Neuronal stem cell (in vitro differentiated cells): ENCODE data around the gene ARHGAP24.

Experiments
- DNase-seq: peaks from one replicate; pipeline ENCODE4 v3.0.0-alpha.2; 2013; ENCODE audit warnings: low spot score
- H2AFZ ChIP-seq: one replicate; pipeline ENCODE4 v1.6.1; 2013; ENCODE audit warnings: mild to moderate bottlenecking, low read length, inconsistent platforms
- H2AK5ac ChIP-seq: 2 replicates; pipeline ENCODE4 v1.6.1; 2013; ENCODE audit warnings: low read depth, mild to moderate bottlenecking, inconsistent platforms, low read length, moderate library complexity, mixed read lengths
- H2BK120ac ChIP-seq: 2 replicates; pipeline ENCODE4 v1.6.1; 2013; ENCODE audit warnings: low read depth, mild to moderate bottlenecking, inconsistent platforms, low read length, moderate library complexity, mixed read lengths
- H2BK12ac ChIP-seq: one replicate; pipeline ENCODE4 v1.6.1; 2013; ENCODE audit warnings: low read length, inconsistent platforms
- H2BK15ac ChIP-seq: 2 replicates; pipeline ENCODE4 v1.6.1; 2013; ENCODE audit warnings: mild to moderate bottlenecking, low read length, inconsistent platforms, mixed read lengths
- H2BK5ac ChIP-seq: one replicate; pipeline ENCODE4 v1.6.1; 2013; ENCODE audit warnings: inconsistent platforms, mild to moderate bottlenecking, low read length, moderate library complexity
- H3K14ac ChIP-seq: one replicate; pipeline ENCODE4 v1.6.1; 2013; ENCODE audit warnings: low read length, inconsistent platforms
- H3K18ac ChIP-seq: 2 replicates; pipeline ENCODE4 v1.6.1; 2013; ENCODE audit warnings: low read length, inconsistent platforms
- H3K23ac ChIP-seq: 2 replicates; pipeline ENCODE4 v1.6.1; 2013; ENCODE audit warnings: low read depth, mild to moderate bottlenecking, mixed read lengths, low read length, inconsistent platforms; ENCODE audit not compliant: poor library complexity
- H3K27ac ChIP-seq: replicated peaks from 3 replicates; pipeline ENCODE4 v1.5.1; 2013; ENCODE audit warnings: low read length, inconsistent platforms
- H3K27me3 ChIP-seq, 3 experiments: 2 replicates each; pipeline ENCODE4 v1.6.1; 2013; ENCODE audit warnings: low read length in 3 of 3, mild to moderate bottlenecking in 2 of 3, inconsistent platforms in 1 of 3, low read depth in 1 of 3, mixed read lengths in 1 of 3, moderate library complexity in 1 of 3; ENCODE audit not compliant: control insufficient read depth in 3 of 3, insufficient read depth in 3 of 3
- H3K36me3 ChIP-seq, 2 donors: replicated peaks in 1 of 2; 2 replicates each; pipeline ENCODE4 v1.6.1; 2013; ENCODE audit warnings: low read length in 2 of 2; ENCODE audit not compliant: control insufficient read depth in 2 of 2, insufficient read depth in 2 of 2
- H3K4ac ChIP-seq: 2 replicates; pipeline ENCODE4 v1.6.1; 2013; ENCODE audit warnings: inconsistent platforms, mild to moderate bottlenecking, low read length, moderate library complexity
- H3K4me1 ChIP-seq, 2 donors: 1 replicate in 1 of 2; 2 replicates in 1 of 2; pipeline ENCODE4 v1.6.1; 2013; ENCODE audit warnings: low read length in 2 of 2, low read depth in 1 of 2; ENCODE audit not compliant: control insufficient read depth in 2 of 2, insufficient read depth in 1 of 2
- H3K4me2 ChIP-seq: one replicate; pipeline ENCODE4 v1.6.1; 2013; ENCODE audit warnings: mild to moderate bottlenecking, low read length, inconsistent platforms; ENCODE audit not compliant: insufficient read depth, poor library complexity, severe bottlenecking
- H3K4me3 ChIP-seq, 2 donors: 2 replicates each; pipeline ENCODE4 v1.5.1; 2013; ENCODE audit warnings: low read length in 2 of 2, mild to moderate bottlenecking in 2 of 2, inconsistent platforms in 1 of 2, moderate library complexity in 1 of 2
- H3K79me1 ChIP-seq: one replicate; pipeline ENCODE4 v1.6.1; 2013; ENCODE audit warnings: low read depth, mild to moderate bottlenecking, inconsistent platforms, low read length, moderate library complexity
- H3K9ac ChIP-seq: one replicate; pipeline ENCODE4 v1.6.1; 2013; ENCODE audit warnings: mild to moderate bottlenecking, low read depth, low read length, inconsistent platforms; ENCODE audit not compliant: poor library complexity
- H3K9me3 ChIP-seq, 2 donors: replicated peaks in 1 of 2; 2 replicates each; pipeline versions ENCODE3 to v1.6.1; 2013; ENCODE audit warnings: low read length in 2 of 2, mild to moderate bottlenecking in 2 of 2, inconsistent platforms in 1 of 2, low read depth in 1 of 2, mixed read lengths in 1 of 2, moderate library complexity in 1 of 2; ENCODE audit not compliant: control insufficient read depth in 2 of 2, insufficient read depth in 1 of 2
- H4K8ac ChIP-seq: one replicate; pipeline ENCODE4 v1.6.1; 2013; ENCODE audit warnings: low read depth, mild to moderate bottlenecking, inconsistent platforms, low read length, moderate library complexity
- H4K91ac ChIP-seq: one replicate; pipeline ENCODE4 v1.6.1; 2013; ENCODE audit warnings: low read length, low read depth, mild to moderate bottlenecking, inconsistent platforms; ENCODE audit not compliant: poor library complexity
- WGBS, 2 donors: extraction: QIAGEN DNeasy Blood & Tissue Kit; methylation state at CpG; one replicate each; pipeline ENCODE4 v1.1.7; 2013; ENCODE audit warnings: missing lambda C conversion rate in 2 of 2, mixed read lengths in 1 of 2; ENCODE audit not compliant: insufficient read length in 2 of 2, insufficient replicate concordance in 1 of 2; ENCODE audit errors: extremely low coverage in 2 of 2; 5-methylcytosine and 5-hydroxymethylcytosine counted together

Gene ARHGAP24

DNA sequence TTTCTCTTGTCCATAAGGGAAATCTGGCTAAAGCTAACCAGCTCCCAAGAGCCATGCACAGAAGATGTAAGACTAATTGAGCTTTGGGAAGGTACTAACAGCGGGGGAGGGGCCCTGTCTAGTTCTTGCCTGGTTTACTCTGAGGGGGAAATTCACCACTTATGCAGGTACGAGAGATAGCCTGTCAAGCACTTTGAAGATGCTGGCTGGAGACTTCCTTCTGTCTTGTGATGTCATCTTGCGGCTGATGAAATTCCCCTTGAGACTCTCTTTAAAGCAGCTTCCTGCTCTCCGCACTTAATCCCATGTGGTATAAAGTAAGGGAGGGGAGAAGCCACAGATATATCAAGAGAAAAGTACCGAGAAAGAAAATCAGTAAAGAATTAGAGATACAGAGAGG lies 539.6 kb downstream of the ARHGAP24 start:
- H3K14ac ChIP-seq = no peak overlapping the region
- no peak overlapping the region for H2AK5ac ChIP-seq
- H4K8ac ChIP-seq = no peak overlapping the region
- no peak overlapping the region for H2BK12ac ChIP-seq
- peaks cover 2 to 51% of the 10 kb centered on the region in 2 donors for H3K36me3 ChIP-seq
- no peak overlapping the region for H3K4ac ChIP-seq
- H2BK5ac ChIP-seq = no peak overlapping the region
- no peaks in the 10 kb centered on the region for H3K27me3 ChIP-seq
- no peak overlapping the region for H3K4me2 ChIP-seq
- no peak overlapping the region for H2BK120ac ChIP-seq
- DNase-seq = no peak
- H3K79me1 ChIP-seq = no peaks in the 10 kb centered on the region
- peaks cover 0 to 2% of the 10 kb centered on the region in 2 donors for H3K4me1 ChIP-seq
- no peak overlapping the region for H3K18ac ChIP-seq
- no peaks in the 10 kb centered on the region for H3K9me3 ChIP-seq
- H3K27ac ChIP-seq = no peak overlapping the region
- H3K9ac ChIP-seq = no peak overlapping the region
- no peak overlapping the region for H3K23ac ChIP-seq
- no peak overlapping the region for H4K91ac ChIP-seq
- no CpG with 5 or more reads among the region's 5 CpGs for WGBS, 2 donors
- H2AFZ ChIP-seq = no peak overlapping the region
- H3K4me3 ChIP-seq = no peak overlapping the region
- H2BK15ac ChIP-seq = no peak overlapping the region

DNA sequence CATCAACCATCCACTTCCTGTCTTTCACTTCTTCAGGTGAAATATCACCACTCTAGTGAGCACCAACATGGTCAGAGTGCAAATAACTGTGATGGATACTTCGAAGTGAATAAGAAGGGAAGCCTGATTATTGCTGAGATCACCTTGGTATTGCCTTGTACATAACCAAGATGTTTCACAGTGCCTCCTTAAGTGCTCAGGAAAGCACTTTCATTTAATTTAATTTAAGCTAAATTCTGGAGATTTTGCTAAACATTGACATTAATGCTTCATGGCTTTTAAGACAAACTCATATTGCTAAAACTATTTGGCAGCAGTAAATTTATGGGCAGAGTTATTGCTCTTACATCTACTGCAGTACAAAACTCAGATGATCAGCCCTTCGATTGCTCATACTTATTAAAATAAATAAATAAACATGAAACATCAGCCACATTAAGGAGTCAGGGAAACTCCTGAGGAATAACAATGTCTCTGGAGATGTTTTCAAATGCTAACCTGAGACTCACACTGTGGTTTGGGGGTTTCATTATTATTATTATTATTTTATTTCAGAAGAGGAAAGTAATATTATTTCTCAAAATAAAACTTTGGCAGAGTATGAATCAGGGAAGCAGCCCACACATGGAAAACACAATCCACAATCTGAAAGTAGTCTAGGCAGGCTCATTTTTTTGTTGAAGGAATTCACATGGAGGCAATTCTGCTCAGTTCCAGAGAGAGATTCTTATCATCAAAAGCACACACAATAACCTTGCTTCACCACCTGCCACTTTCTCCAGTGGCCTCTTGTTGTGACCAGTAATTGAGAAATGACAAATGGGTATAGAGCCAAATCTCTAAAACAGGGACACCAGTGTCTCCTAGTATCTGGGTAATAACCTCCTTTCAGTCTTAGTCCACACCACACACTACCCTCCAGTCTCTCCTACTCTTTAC lies 540.7 kb downstream of the ARHGAP24 start:
- Histone ChIP-seq H2BK120ac (no peak overlapping the region), H3K27ac (no peak overlapping the region), H3K18ac (no peak overlapping the region), H3K4me3 (no peak overlapping the region), H3K9ac (no peak overlapping the region), H3K14ac (no peak overlapping the region), H3K9me3 (no peaks in the 10 kb centered on the region), H4K91ac (no peak overlapping the region), H3K4me1 (peaks cover 0 to 2% of the 10 kb centered on the region in 2 donors), H2AK5ac (no peak overlapping the region), H2BK15ac (no peak overlapping the region), H3K23ac (no peak overlapping the region), H3K36me3 (peaks cover 2 to 62% of the 10 kb centered on the region in 2 donors), H2BK5ac (no peak overlapping the region), H3K27me3 (no peaks in the 10 kb centered on the region), H3K4me2 (no peak overlapping the region), H2AFZ (no peak overlapping the region), H2BK12ac (no peak overlapping the region), H4K8ac (no peak overlapping the region), H3K79me1 (no peaks in the 10 kb centered on the region), H3K4ac (no peak overlapping the region)
- no CpG with 5 or more reads among the region's 2 CpGs for WGBS, 2 donors
- DNase-seq = no peak

DNA sequence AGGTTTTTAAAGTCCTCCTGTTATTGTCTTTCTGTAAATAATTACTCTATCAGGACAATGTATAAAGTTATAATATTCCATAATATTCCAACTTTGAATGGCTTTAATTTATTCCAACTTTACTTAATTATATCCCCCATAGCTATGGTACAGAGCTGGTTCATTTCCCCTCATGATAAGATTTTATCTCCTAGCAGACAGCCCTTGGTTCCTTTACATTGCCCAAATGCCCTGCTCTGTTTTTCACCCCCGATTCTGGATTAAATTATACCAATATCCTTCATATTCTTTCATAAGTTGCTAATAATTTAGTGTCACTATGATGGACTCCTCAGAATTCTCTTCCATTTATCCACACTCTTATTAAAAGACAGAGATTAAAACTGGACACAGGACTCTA lies 544.4 kb downstream of the ARHGAP24 start:
- peaks cover 2 to 83% of the 10 kb centered on the region in 2 donors for H3K36me3 ChIP-seq
- peaks cover 0 to 4% of the 10 kb centered on the region in 2 donors for H3K9me3 ChIP-seq
- H2BK15ac ChIP-seq = no peak overlapping the region
- DNase-seq = no peak
- H2AK5ac ChIP-seq = no peak overlapping the region
- no peak overlapping the region for H2BK5ac ChIP-seq
- H3K23ac ChIP-seq = no peak overlapping the region
- H4K8ac ChIP-seq = no peak overlapping the region
- no peaks in the 10 kb centered on the region for H3K79me1 ChIP-seq
- no peak overlapping the region for H2BK120ac ChIP-seq
- H3K4me2 ChIP-seq = no peak overlapping the region
- peaks cover 0 to 2% of the 10 kb centered on the region in 2 donors for H3K4me1 ChIP-seq
- no peak overlapping the region for H3K4ac ChIP-seq
- no peak overlapping the region for H4K91ac ChIP-seq
- H2AFZ ChIP-seq = no peak overlapping the region
- H2BK12ac ChIP-seq = no peak overlapping the region
- H3K27ac ChIP-seq = no peak overlapping the region
- no CpG with 5 or more reads among the region's 1 CpG for WGBS, 2 donors
- H3K27me3 ChIP-seq = no peaks in the 10 kb centered on the region
- no peak overlapping the region for H3K14ac ChIP-seq
- no peak overlapping the region for H3K18ac ChIP-seq
- no peak overlapping the region for H3K9ac ChIP-seq
- no peak overlapping the region for H3K4me3 ChIP-seq

DNA sequence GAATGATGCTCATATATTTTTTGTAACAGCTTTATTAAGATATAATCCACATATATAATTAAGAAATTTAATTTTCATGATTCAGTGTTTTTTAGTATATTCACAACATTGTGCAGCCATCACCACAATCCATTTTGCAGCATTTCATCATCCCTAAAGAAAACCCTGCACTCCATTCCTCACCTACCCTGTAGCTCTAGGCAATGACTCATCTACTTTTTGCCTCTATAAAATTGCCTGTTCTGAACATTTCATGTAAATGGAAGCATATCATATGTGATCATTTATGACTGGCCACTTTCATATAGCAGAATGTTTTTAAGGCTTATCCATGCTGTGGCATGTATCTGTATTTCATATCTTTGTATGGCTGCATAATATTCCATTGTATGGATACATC lies 545.0 kb downstream of the ARHGAP24 start:
- Histone ChIP-seq H3K9me3 (peaks cover 0 to 4% of the 10 kb centered on the region in 2 donors), H2BK5ac (no peak overlapping the region), H2AK5ac (no peak overlapping the region), H3K4me1 (no peaks in the 10 kb centered on the region), H3K4ac (no peak overlapping the region), H3K79me1 (no peaks in the 10 kb centered on the region), H3K36me3 (peaks cover 2 to 83% of the 10 kb centered on the region in 2 donors), H3K18ac (no peak overlapping the region), H2BK12ac (no peak overlapping the region), H2BK15ac (no peak overlapping the region), H3K27me3 (no peaks in the 10 kb centered on the region), H2BK120ac (no peak overlapping the region), H4K91ac (no peak overlapping the region), H2AFZ (no peak overlapping the region), H3K4me2 (no peak overlapping the region), H3K14ac (no peak overlapping the region), H3K23ac (no peak overlapping the region), H3K9ac (no peak overlapping the region), H3K4me3 (no peak overlapping the region), H3K27ac (no peak overlapping the region), H4K8ac (no peak overlapping the region)
- no peak for DNase-seq
